ENCODE data around the gene TLK1.

DNA sequence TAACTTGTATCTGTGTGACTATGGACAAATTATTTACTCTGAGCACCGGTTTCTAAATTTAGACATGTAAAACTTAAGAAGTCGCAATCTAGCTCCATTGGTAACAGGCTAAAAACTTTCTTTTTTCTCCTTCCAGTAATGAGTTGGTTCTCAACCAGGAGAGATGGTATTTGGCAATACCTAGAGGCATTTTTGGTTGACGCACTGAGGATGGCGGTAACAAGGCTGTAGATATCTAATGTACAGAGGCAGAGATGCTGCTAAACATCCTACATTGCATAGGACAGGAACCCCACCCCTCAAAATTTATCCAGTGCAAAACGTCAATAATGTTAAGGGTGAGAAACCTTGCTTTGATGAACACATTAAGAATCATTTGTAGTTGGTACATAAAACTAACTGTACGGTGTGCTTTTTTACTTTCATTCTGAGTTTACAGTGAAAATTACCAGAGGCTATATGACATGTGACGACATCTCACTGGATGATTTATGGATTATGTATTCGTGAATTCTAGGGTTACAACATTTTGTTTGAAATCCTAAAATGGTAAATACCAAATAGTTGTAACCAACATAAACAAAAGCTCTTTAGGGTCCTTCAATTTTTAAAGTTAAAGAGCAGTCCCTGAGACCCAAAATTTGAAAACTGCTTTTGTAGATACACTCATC is 91.3 kb downstream of the TLK1 start:
- TF ChIP-seq, protein P1, sequence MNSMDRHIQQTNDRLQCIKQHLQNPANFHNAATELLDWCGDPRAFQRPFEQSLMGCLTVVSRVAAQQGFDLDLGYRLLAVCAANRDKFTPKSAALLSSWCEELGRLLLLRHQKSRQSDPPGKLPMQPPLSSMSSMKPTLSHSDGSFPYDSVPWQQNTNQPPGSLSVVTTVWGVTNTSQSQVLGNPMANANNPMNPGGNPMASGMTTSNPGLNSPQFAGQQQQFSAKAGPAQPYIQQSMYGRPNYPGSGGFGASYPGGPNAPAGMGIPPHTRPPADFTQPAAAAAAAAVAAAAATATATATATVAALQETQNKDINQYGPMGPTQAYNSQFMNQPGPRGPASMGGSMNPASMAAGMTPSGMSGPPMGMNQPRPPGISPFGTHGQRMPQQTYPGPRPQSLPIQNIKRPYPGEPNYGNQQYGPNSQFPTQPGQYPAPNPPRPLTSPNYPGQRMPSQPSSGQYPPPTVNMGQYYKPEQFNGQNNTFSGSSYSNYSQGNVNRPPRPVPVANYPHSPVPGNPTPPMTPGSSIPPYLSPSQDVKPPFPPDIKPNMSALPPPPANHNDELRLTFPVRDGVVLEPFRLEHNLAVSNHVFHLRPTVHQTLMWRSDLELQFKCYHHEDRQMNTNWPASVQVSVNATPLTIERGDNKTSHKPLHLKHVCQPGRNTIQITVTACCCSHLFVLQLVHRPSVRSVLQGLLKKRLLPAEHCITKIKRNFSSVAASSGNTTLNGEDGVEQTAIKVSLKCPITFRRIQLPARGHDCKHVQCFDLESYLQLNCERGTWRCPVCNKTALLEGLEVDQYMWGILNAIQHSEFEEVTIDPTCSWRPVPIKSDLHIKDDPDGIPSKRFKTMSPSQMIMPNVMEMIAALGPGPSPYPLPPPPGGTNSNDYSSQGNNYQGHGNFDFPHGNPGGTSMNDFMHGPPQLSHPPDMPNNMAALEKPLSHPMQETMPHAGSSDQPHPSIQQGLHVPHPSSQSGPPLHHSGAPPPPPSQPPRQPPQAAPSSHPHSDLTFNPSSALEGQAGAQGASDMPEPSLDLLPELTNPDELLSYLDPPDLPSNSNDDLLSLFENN (IDR thresholded peaks at IDR 0.05; ENCODE audit: low read depth in 2 of 2, low read length in 2 of 2), result no peak
- TF ChIP-seq MYC (IDR thresholded peaks at IDR 0.05; ENCODE audit: low read depth, low read length) (no peak), MYC (CRISPR knock-in tag; IDR thresholded peaks at IDR 0.05; ENCODE audit: borderline replicate concordance, low read depth) (no peak), RBBP5 (IDR thresholded peaks at IDR 0.05; ENCODE audit: borderline replicate concordance, insufficient read depth, low read length, poor library complexity, severe bottlenecking) (no peak), HNRNPUL1 (IDR thresholded peaks at IDR 0.05; ENCODE audit: low read length) (no peak), MAZ (CRISPR knock-in tag; conservative IDR thresholded peaks at IDR 0.05 in 1 of 2, IDR thresholded peaks at IDR 0.05 in 1 of 2) (no peak), BRCA1 (IDR thresholded peaks at IDR 0.05) (no peak), BRCA1 (CRISPR knock-in tag; IDR thresholded peaks at IDR 0.05) (no peak), ZNF311 (CRISPR knock-in tag; IDR thresholded peaks at IDR 0.05) (no peak)
- TF ChIP-seq, protein P2, sequence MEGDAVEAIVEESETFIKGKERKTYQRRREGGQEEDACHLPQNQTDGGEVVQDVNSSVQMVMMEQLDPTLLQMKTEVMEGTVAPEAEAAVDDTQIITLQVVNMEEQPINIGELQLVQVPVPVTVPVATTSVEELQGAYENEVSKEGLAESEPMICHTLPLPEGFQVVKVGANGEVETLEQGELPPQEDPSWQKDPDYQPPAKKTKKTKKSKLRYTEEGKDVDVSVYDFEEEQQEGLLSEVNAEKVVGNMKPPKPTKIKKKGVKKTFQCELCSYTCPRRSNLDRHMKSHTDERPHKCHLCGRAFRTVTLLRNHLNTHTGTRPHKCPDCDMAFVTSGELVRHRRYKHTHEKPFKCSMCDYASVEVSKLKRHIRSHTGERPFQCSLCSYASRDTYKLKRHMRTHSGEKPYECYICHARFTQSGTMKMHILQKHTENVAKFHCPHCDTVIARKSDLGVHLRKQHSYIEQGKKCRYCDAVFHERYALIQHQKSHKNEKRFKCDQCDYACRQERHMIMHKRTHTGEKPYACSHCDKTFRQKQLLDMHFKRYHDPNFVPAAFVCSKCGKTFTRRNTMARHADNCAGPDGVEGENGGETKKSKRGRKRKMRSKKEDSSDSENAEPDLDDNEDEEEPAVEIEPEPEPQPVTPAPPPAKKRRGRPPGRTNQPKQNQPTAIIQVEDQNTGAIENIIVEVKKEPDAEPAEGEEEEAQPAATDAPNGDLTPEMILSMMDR (IDR thresholded peaks at IDR 0.05 in 2 of 3, conservative IDR thresholded peaks at IDR 0.05 in 1 of 3; ENCODE audit: insufficient read depth in 2 of 3, low read depth in 1 of 3, low read length in 3 of 3), result no peak

Data from K562 (cell line).